ENCODE data around the gene IGFN1.

The IGFN1 gene

GRCh38 chr1:201171063-201172036 is 19.3 kb upstream of the IGFN1 start:
- peak; percentile 42 for TF ChIP-seq CTCF (IDR thresholded peaks at IDR 0.05; ENCODE audit: extremely low read depth, insufficient read depth, missing control alignments)
- in situ Hi-C loops (cut with MboI; ENCODE audit: low pct_unique_long_range_greater_than_20kb, low sequenced_read_pairs, unreplicated experiment), result no loop called here
- DNase-seq (ENCODE audit: low spot score), result peak; percentile 74

- TF ChIP-seq CTCF (IDR thresholded peaks at IDR 0.05; ENCODE audit: extremely low read depth, insufficient read depth, missing control alignments), result no peak
- DNase-seq (ENCODE audit: low spot score), result no peak
- in situ Hi-C loops (cut with MboI; ENCODE audit: low pct_unique_long_range_greater_than_20kb, low sequenced_read_pairs, unreplicated experiment), result no loop called here
These were observed 18.3 kb upstream of the IGFN1 start for GRCh38 chr1:201172326-201172725.

- no peak for DNase-seq (ENCODE audit: low spot score)
- no peak for TF ChIP-seq CTCF (IDR thresholded peaks at IDR 0.05; ENCODE audit: extremely low read depth, insufficient read depth, missing control alignments)
- in situ Hi-C loops (cut with MboI; ENCODE audit: low pct_unique_long_range_greater_than_20kb, low sequenced_read_pairs, unreplicated experiment), result no loop called here
These were observed 17.5 kb upstream of the IGFN1 start for GRCh38 chr1:201172999-201173610.

- in situ Hi-C loops (cut with MboI; ENCODE audit: low pct_unique_long_range_greater_than_20kb, low sequenced_read_pairs, unreplicated experiment), result no loop called here
- no peak for DNase-seq (ENCODE audit: low spot score)
- no peak for TF ChIP-seq CTCF (IDR thresholded peaks at IDR 0.05; ENCODE audit: extremely low read depth, insufficient read depth, missing control alignments)
These were observed 16.9 kb upstream of the IGFN1 start for GRCh38 chr1:201173736-201174135.

GRCh38 chr1:201175820-201176500 is 14.7 kb upstream of the IGFN1 start:
- in situ Hi-C loops (cut with MboI; ENCODE audit: low pct_unique_long_range_greater_than_20kb, low sequenced_read_pairs, unreplicated experiment), result no loop called here
- no peak for DNase-seq (ENCODE audit: low spot score)
- no peak for TF ChIP-seq CTCF (IDR thresholded peaks at IDR 0.05; ENCODE audit: extremely low read depth, insufficient read depth, missing control alignments)

GRCh38 chr1:201176940-201177339 is 13.7 kb upstream of the IGFN1 start:
- DNase-seq (ENCODE audit: low spot score), result no peak
- in situ Hi-C loops (cut with MboI; ENCODE audit: low pct_unique_long_range_greater_than_20kb, low sequenced_read_pairs, unreplicated experiment), result no loop called here
- TF ChIP-seq CTCF (IDR thresholded peaks at IDR 0.05; ENCODE audit: extremely low read depth, insufficient read depth, missing control alignments), result no peak
